Pancreas (tissue), 10 donors: ENCODE results near the gene LRRC45. TPM values are rescaled to one million over a fixed set of nuclear protein-coding genes. Genes with fewer than 3 reads are reported as not detected.

Source experiments
- ATAC-seq, 4 donors: fragments of 200-7000 bp; cut with Tn5 transposase; one replicate each; pipeline versions ENCODE4 v1.8.0 to v1.9.1; 2020; ENCODE audit warnings: mild to moderate bottlenecking in 4 of 4, moderate library complexity in 4 of 4
- DNase-seq, 6 donors: peaks; one replicate each; pipeline ENCODE4 v3.0.0-alpha.2; 2020
- FAIRE-seq: peaks from 2 replicates; lab custom pipeline; 2012; peaks lifted over from hg19 to GRCh38; lab: Jason Lieb, UNC
- H3K27ac ChIP-seq, 4 donors: fragments of 200-600 bp; sonication (generic); 1 replicate in 3 of 4; 2 replicates in 1 of 4; pipeline versions ENCODE4 v1.5.0 to v1.8.0; 2020
- H3K27me3 ChIP-seq, 4 donors: fragments of 200-600 bp; one replicate each; pipeline ENCODE4 v1.8.0; 2021
- H3K36me3 ChIP-seq, 3 donors: fragments of 200-600 bp; sonication (generic) in 1 of 3; one replicate each; pipeline versions ENCODE4 v1.5.0 to v1.8.0; 2020 to 2021
- H3K4me1 ChIP-seq, 3 donors: fragments of 200-600 bp; one replicate each; pipeline ENCODE4 v1.8.0; 2021
- H3K4me3 ChIP-seq, 4 donors: fragments of 200-600 bp; sonication (generic) in 2 of 4; one replicate each; pipeline versions ENCODE4 v1.5.0 to v1.8.0; 2020 to 2021
- H3K9me3 ChIP-seq, 4 donors: fragments of 200-600 bp; one replicate each; pipeline ENCODE4 v1.8.0; 2021
- CTCF ChIP-seq, 4 donors: fragments of 200-600 bp; sonication (generic) in 3 of 4; IDR thresholded peaks; one replicate each; pipeline versions ENCODE4 v1.5.0 to v1.8.0; 2021; ENCODE audit warnings: antibody characterized with exemption in 4 of 4
- WGBS, 2 donors: extraction: QIAGEN DNeasy Blood & Tissue Kit; methylation state at CpG; one replicate each; pipeline ENCODE4 v1.1.7; 2013; 5-methylcytosine and 5-hydroxymethylcytosine counted together
- intact Hi-C, 3 donors: fragments of 100-400 bp; cut with DNase I; formaldehyde crosslinking; loops; one replicate each; pipeline versions ENCODE4 v1.11.1 to v1.14.2; 2022
- polyA plus RNA-seq, 2 donors: library from polyadenylated mRNA; stranded (reverse); fragments of 200-250 nt; gene quantifications; one replicate each; pipeline ENCODE4 v1.2.3, GENCODE V29; 2013
- total RNA-seq, 6 donors: library from RNA; stranded (reverse); fragmentation: NEBNext Ultra II Directional in 4 of 6; extraction: Animal tissue kit (Norgen Biotek cat#: 25700) in 4 of 6; gene quantifications; one replicate each; pipeline versions ENCODE4 v1.2.1 to v1.2.4, GENCODE V29; 2021 to 2023
- donor health status: healthy with polysubstance abuse.
- donor health status: DM: no; HTN: no; CAD: no; lungs with moderate emphysema.
- donor health status: DM: no; HTN: no; CAD: no.
- donor health status: control.
- donor health status: control.
- donor health status: Bipolar disorder and iron deficiency.
- donor health status: DM: yes; HTN: yes; CAD: no.
- donor health status: DM: no; HTN: no; CAD: no.
- donor health status: DM: no; HTN: no; CAD: no.
- donor health status: DM: yes; HTN: yes; CAD: no.

LRRC45 gene
- total and polyA plus RNA-seq, 8 donors = 5.3 to 21.6 (median 7.0) TPM

GRCh38 chr17:81990836-81991683, 32.0 kb upstream of the LRRC45 start:
- FAIRE-seq (no peak), DNase-seq (peak; percentile 45 to 82 (median 66)), ATAC-seq (peak; percentile 31 to 42 (median 37))
- 46 to 54% methylated on average over 25 of the region's 25 CpGs for WGBS, 2 donors
- H3K27ac ChIP-seq = peak overlapping the region; percentile 49 to 79 (median 72)
- no peaks in the 10 kb centered on the region for H3K27me3 ChIP-seq
- peaks cover 0 to under 1% (median 0%) of the 10 kb centered on the region in 3 donors for H3K36me3 ChIP-seq
- H3K4me1 ChIP-seq = peaks cover 15 to 20% (median 17%) of the 10 kb centered on the region in 3 donors
- no peaks in the 10 kb centered on the region for H3K9me3 ChIP-seq
- no peak overlapping the region for H3K4me3 ChIP-seq
- intact Hi-C loops = no loop called here
- no peak for TF ChIP-seq CTCF (IDR thresholded peaks at IDR 0.05)

GRCh38 chr17:81991684-81992305, 31.3 kb upstream of the LRRC45 start:
- Histone ChIP-seq H3K27me3 (no peaks in the 10 kb centered on the region), H3K36me3 (no peaks in the 10 kb centered on the region), H3K4me3 (peak overlapping the region in 2 of 4 donors; percentile 13 to 26), H3K9me3 (no peaks in the 10 kb centered on the region), H3K4me1 (peaks cover 15 to 20% (median 17%) of the 10 kb centered on the region in 3 donors), H3K27ac (peak overlapping the region; percentile 49 to 79 (median 72))
- intact Hi-C loops = no loop called here
- FAIRE-seq = no peak
- no peak for TF ChIP-seq CTCF (IDR thresholded peaks at IDR 0.05)
- 12% methylated on average over 30 to 31 of the region's 31 CpGs for WGBS, 2 donors
- DNase-seq = peak; percentile 87 to 96 (median 90)
- ATAC-seq = peak; percentile 85 to 91 (median 90)

GRCh38 chr17:81992306-81993102, 30.6 kb upstream of the LRRC45 start:
- DNase-seq (peak in 2 of 6 donors; percentile 43 to 75), ATAC-seq (no peak), FAIRE-seq (no peak)
- Histone ChIP-seq H3K27me3 (no peaks in the 10 kb centered on the region), H3K36me3 (no peaks in the 10 kb centered on the region), H3K4me3 (peak overlapping the region in 2 of 4 donors; percentile 13 to 26), H3K9me3 (no peaks in the 10 kb centered on the region), H3K27ac (peak overlapping the region; percentile 49 to 79 (median 72)), H3K4me1 (peaks cover 15 to 20% (median 17%) of the 10 kb centered on the region in 3 donors)
- no peak for TF ChIP-seq CTCF (IDR thresholded peaks at IDR 0.05)
- 74 to 76% methylated on average over 31 of the region's 31 CpGs for WGBS, 2 donors
- intact Hi-C loops = no loop called here

GRCh38 chr17:81993729-81994592, 29.1 kb upstream of the LRRC45 start:
- Histone ChIP-seq H3K36me3 (no peaks in the 10 kb centered on the region), H3K4me3 (no peak overlapping the region), H3K27ac (no peak overlapping the region), H3K27me3 (no peaks in the 10 kb centered on the region), H3K9me3 (no peaks in the 10 kb centered on the region), H3K4me1 (peaks cover 15 to 20% (median 17%) of the 10 kb centered on the region in 3 donors)
- no peak for ATAC-seq
- 94 to 95% methylated on average over 34 to 37 of the region's 37 CpGs for WGBS, 2 donors
- intact Hi-C loops = no loop called here
- peak in 2 of 6 donors; percentile 34 to 72 for DNase-seq
- FAIRE-seq = no peak
- TF ChIP-seq CTCF (IDR thresholded peaks at IDR 0.05) = no peak
